HG03025 (cell line): ENCODE measurements around the gene SPAG9.

Experiments used
- ATAC-seq: cut with Tn5 transposase; IDR thresholded peaks from one replicate; pipeline ENCODE4 v1.9.1; 2021; ENCODE audit warnings: mild to moderate bottlenecking, moderate library complexity; ENCODE audit not compliant: unreplicated experiment, low FRiP score

The SPAG9 gene

GRCh38 chr17:51000835-51001638 is 119.6 kb downstream of the SPAG9 start:
- ATAC-seq, result no peak

- no peak for ATAC-seq
These were observed 125.0 kb downstream of the SPAG9 start for GRCh38 chr17:50995668-50996067.

GRCh38 chr17:50993544-50993943 is 127.1 kb downstream of the SPAG9 start:
- no peak for ATAC-seq

GRCh38 chr17:50989149-50989548 is 131.5 kb downstream of the SPAG9 start:
- no peak for ATAC-seq

GRCh38 chr17:50988427-50988826 is 132.2 kb downstream of the SPAG9 start:
- ATAC-seq, result no peak

- ATAC-seq, result no peak
These were observed 133.5 kb downstream of the SPAG9 start for GRCh38 chr17:50986989-50987660.

GRCh38 chr17:50981279-50981678 is 139.4 kb downstream of the SPAG9 start:
- no peak for ATAC-seq

- no peak for ATAC-seq
These were observed 141.1 kb downstream of the SPAG9 start for GRCh38 chr17:50979524-50979927.

GRCh38 chr17:50977487-50978159 is 143.0 kb downstream of the SPAG9 start:
- ATAC-seq, result no peak

- ATAC-seq, result no peak
These were observed 143.7 kb downstream of the SPAG9 start for GRCh38 chr17:50976951-50977472.

GRCh38 chr17:50973557-50974494 is 146.8 kb downstream of the SPAG9 start:
- ATAC-seq, result no peak

- no peak for ATAC-seq
These were observed 148.1 kb downstream of the SPAG9 start for GRCh38 chr17:50972577-50972976.

- no peak for ATAC-seq
These were observed 152.9 kb downstream of the SPAG9 start for GRCh38 chr17:50967795-50968194.

GRCh38 chr17:50966163-50966666 is 154.5 kb downstream of the SPAG9 start:
- no peak for ATAC-seq

GRCh38 chr17:50963139-50963538 is 157.5 kb downstream of the SPAG9 start:
- ATAC-seq, result no peak

GRCh38 chr17:50961282-50962220 is 159.1 kb downstream of the SPAG9 start:
- no peak for ATAC-seq

- no peak for ATAC-seq
These were observed 161.3 kb downstream of the SPAG9 start for GRCh38 chr17:50959341-50959740.

- ATAC-seq, result no peak
These were observed 162.8 kb downstream of the SPAG9 start for GRCh38 chr17:50957600-50958575.
